HepG2 (cell line): ENCODE measurements around the gene CPXM2. TPM values are rescaled to one million over a fixed set of nuclear protein-coding genes. Genes with fewer than 3 reads are reported as not detected.

Experiments used
- ATAC-seq: fragments of 200-7000 bp; cut with Tn5 transposase; 3 replicates; pipeline ENCODE4 v1.9.1; 2020; ENCODE audit warnings: mild to moderate bottlenecking, moderate library complexity
- BruUV-seq: library from RNA; stranded (reverse); fragments of 400-500 nt; replicated peaks from 2 replicates; lab custom pipeline; 2021; lab: Mats Ljungman, UMichigan
- CTCF ChIA-PET: fragments of 300-600 bp; formaldehyde crosslinking; extraction: SDS; loops from one replicate; lab custom pipeline; 2021; ENCODE audit warnings: low total read pairs, inconsistent platforms, low intra/inter-chr PET ratio; lab: Yijun Ruan, JAX
- POLR2A ChIA-PET: fragments of 350-600 bp; sonication (Branson Sonifier 250); formaldehyde crosslinking; loops from one replicate; lab custom pipeline; 2020; ENCODE audit warnings: antibody characterized with exemption, inconsistent platforms; lab: Yijun Ruan, JAX
- DNase-seq: peaks from one replicate; pipeline ENCODE4 v3.0.0-alpha.2; 2015; ENCODE audit warnings: low spot score
- FAIRE-seq: peaks from 3 replicates; lab custom pipeline; 2011; peaks lifted over from hg19 to GRCh38; lab: Jason Lieb, UNC
- H2AFZ ChIP-seq: one replicate; pipeline ENCODE4 v1.6.1; 2011; ENCODE audit warnings: low read length, inconsistent platforms
- H3K27ac ChIP-seq: fragments of 300-600 bp; 3 replicates; pipeline ENCODE4 v1.8.0; 2011; ENCODE audit warnings: mixed run types, mild to moderate bottlenecking, mixed read lengths, low read length, inconsistent platforms; ENCODE audit not compliant: insufficient read depth; ENCODE audit errors: extremely low read length
- H3K27me3 ChIP-seq, 2 experiments: fragments of 200-600 bp in 1 of 2; 2 replicates in 1 of 2; 3 replicates in 1 of 2; pipeline versions ENCODE4 v1.6.0 to v1.8.0; 2011; ENCODE audit warnings: low read length in 2 of 2, mild to moderate bottlenecking in 2 of 2, moderate library complexity in 2 of 2, inconsistent platforms in 1 of 2; ENCODE audit not compliant: insufficient read depth in 2 of 2, control insufficient read depth in 1 of 2
- H3K36me3 ChIP-seq, 2 experiments: fragments of 200-600 bp in 1 of 2; replicated peaks in 1 of 2; 2 replicates in 1 of 2; 3 replicates in 1 of 2; pipeline versions ENCODE4 v1.5.1 to v1.8.0; 2011; ENCODE audit warnings: low read length in 2 of 2, inconsistent platforms in 1 of 2; ENCODE audit not compliant: insufficient read depth in 2 of 2, control insufficient read depth in 1 of 2
- H3K4me1 ChIP-seq: 2 replicates; pipeline ENCODE4 v1.5.1; 2012; ENCODE audit warnings: low read length, inconsistent platforms; ENCODE audit not compliant: insufficient read depth
- H3K4me2 ChIP-seq: 2 replicates; pipeline ENCODE4 v1.6.0; 2011; ENCODE audit warnings: low read depth, low read length, inconsistent platforms
- H3K4me3 ChIP-seq, 3 experiments: fragments of 200-600 bp in 1 of 3; sonication (generic), shearing (Covaris generic) in 1 of 3; replicated peaks in 1 of 3; 2 replicates each; pipeline ENCODE4 v1.5.1; 2011 to 2016; ENCODE audit warnings: low read length in 3 of 3, inconsistent platforms in 2 of 3, low read depth in 2 of 3, mild to moderate bottlenecking in 2 of 3, control low read depth in 1 of 3, mixed read lengths in 1 of 3; ENCODE audit not compliant: insufficient read depth in 1 of 3
- H3K79me2 ChIP-seq: one replicate; pipeline ENCODE4 v1.6.1; 2011; ENCODE audit warnings: low read length, inconsistent platforms; ENCODE audit not compliant: insufficient read depth
- H3K9ac ChIP-seq: 2 replicates; pipeline ENCODE4 v1.6.0; 2011; ENCODE audit warnings: mild to moderate bottlenecking, low read depth, low read length, inconsistent platforms; ENCODE audit not compliant: insufficient read depth
- H3K9me3 ChIP-seq: 2 replicates; pipeline ENCODE4 v1.5.1; 2012; ENCODE audit warnings: mild to moderate bottlenecking, low read length
- H4K20me1 ChIP-seq: 2 replicates; pipeline ENCODE4 v1.6.0; 2011; ENCODE audit warnings: inconsistent platforms, mild to moderate bottlenecking, low read length, moderate library complexity; ENCODE audit not compliant: insufficient read depth
- AKAP8 ChIP-seq: sonication (generic); formaldehyde crosslinking; IDR thresholded peaks from 2 replicates; pipeline ENCODE4 v1.5.1; 2020; ENCODE audit warnings: mild to moderate bottlenecking, missing genetic modification reagents
- CHD2 ChIP-seq: IDR thresholded peaks from 2 replicates; pipeline ENCODE4 v1.6.1; 2011; ENCODE audit warnings: low read depth, low read length, improper control_type of control experiment
- HNRNPLL ChIP-seq: fragments of 200-400 bp; formaldehyde crosslinking; IDR thresholded peaks from 2 replicates; pipeline ENCODE4 v1.6.1; 2017; ENCODE audit warnings: mild to moderate bottlenecking, low read depth, low read length; ENCODE audit not compliant: poor library complexity, severe bottlenecking
- KDM2A ChIP-seq: sonication (generic); formaldehyde crosslinking; IDR thresholded peaks from 2 replicates; pipeline ENCODE4 v1.4.0; 2020; ENCODE audit warnings: low read depth, missing genetic modification reagents, borderline replicate concordance
- MED8 ChIP-seq: sonication (generic); formaldehyde crosslinking; IDR thresholded peaks from 2 replicates; pipeline ENCODE4 v1.8.1; 2023; ENCODE audit warnings: mild to moderate bottlenecking, missing genetic modification reagents; ENCODE audit not compliant: insufficient replicate concordance
- NR0B2 ChIP-seq: sonication (generic); formaldehyde crosslinking; IDR thresholded peaks from 2 replicates; pipeline ENCODE4 v1.4.0; 2020; ENCODE audit warnings: mild to moderate bottlenecking, missing genetic modification reagents
- SRSF4 ChIP-seq: fragments of 200-400 bp; formaldehyde crosslinking; IDR thresholded peaks from one replicate; pipeline ENCODE4 v1.6.1; 2018; ENCODE audit warnings: mild to moderate bottlenecking, low read depth, low read length, moderate library complexity; ENCODE audit not compliant: poor library complexity, severe bottlenecking
- ZBTB2 ChIP-seq: sonication (generic); formaldehyde crosslinking; IDR thresholded peaks from 2 replicates; pipeline ENCODE4 v1.8.0; 2022; ENCODE audit warnings: low read depth, missing genetic modification reagents
- ZMYM2 ChIP-seq: sonication (generic); formaldehyde crosslinking; IDR thresholded peaks from 2 replicates; pipeline ENCODE4 v1.8.0; 2022; ENCODE audit warnings: mild to moderate bottlenecking, missing genetic modification reagents
- ZNF101 ChIP-seq: sonication (generic); formaldehyde crosslinking; IDR thresholded peaks from 2 replicates; pipeline ENCODE4 v1.4.0; 2020; ENCODE audit warnings: mild to moderate bottlenecking, low read depth, missing genetic modification reagents, borderline replicate concordance
- ZNF614 ChIP-seq: IDR thresholded peaks from 2 replicates; pipeline ENCODE4 v1.6.1; 2018; ENCODE audit warnings: missing biosample characterization, missing genetic modification reagents, inconsistent platforms, borderline replicate concordance
- ZNF768 ChIP-seq: sonication (generic); formaldehyde crosslinking; IDR thresholded peaks from 2 replicates; pipeline ENCODE4 v1.4.0; 2020; ENCODE audit warnings: missing genetic modification reagents
- WGBS: methylation state at CpG from one replicate; pipeline ENCODE4 v1.1.6; 2017; ENCODE audit warnings: low lambda C conversion rate; 5-methylcytosine and 5-hydroxymethylcytosine counted together
- in situ Hi-C: cut with HindIII; loops from 2 replicates; pipeline ENCODE4 v1.10.0; 2017; ENCODE audit warnings: low pct_unique_long_range_greater_than_20kb; ENCODE audit not compliant: extremely low pct_ligation_motif_present
- intact Hi-C: fragments of 100-400 bp; cut with micrococcal nuclease; formaldehyde crosslinking; loops from one replicate; pipeline ENCODE4 v1.10.0; 2022; ENCODE audit not compliant: unreplicated experiment
- polyA plus RNA-seq, 8 experiments: library from polyadenylated mRNA; depleted of rRNA in 3 of 8; stranded (reverse) in 7 of 8; unstranded in 1 of 8; fragments of >200 nt; fragmentation: Illumina TruSeq in 4 of 8; extraction: Trizol in 4 of 8; gene quantifications; 2 replicates each; pipeline versions ENCODE4 v1.2.1 to v1.2.3, GENCODE V29; 2011 to 2016; ENCODE audit warnings: low read depth in 4 of 8, missing spikeins in 1 of 8, mixed read lengths in 1 of 8; ENCODE audit not compliant: insufficient read depth in 1 of 8
- total RNA-seq, 5 experiments: library from RNA; depleted of rRNA; stranded (reverse); fragments of >200 nt; fragmentation: Illumina TruSeq; extraction: Trizol; gene quantifications; 2 replicates each; pipeline ENCODE4 v1.2.3, GENCODE V29; 2016; ENCODE audit warnings: low read depth in 1 of 5

The CPXM2 gene
- total and polyA plus RNA-seq, 2 of the 13 experiments (the other 11 are each of a cell fraction or from before 2014, with no cell fraction given), result 0.03 TPM; not detected in 1

DNA sequence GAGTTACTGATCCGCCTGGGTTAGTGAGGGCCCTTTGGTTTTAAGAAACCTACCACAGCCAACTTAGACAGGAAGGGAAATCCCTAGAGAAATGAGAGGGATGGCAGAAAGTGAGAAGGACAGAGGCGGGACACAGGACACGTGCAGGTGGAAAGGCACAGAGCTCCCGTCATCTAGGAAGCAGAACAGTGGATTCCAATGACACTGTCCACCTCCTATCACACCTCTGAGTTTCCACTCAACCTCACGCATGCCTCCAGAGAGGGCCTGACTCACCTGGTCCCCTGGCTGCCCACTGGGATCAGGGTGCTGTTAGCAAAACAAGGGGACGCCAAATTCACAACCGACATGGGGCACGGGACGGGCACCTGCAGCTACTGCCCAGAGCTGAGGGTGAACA lies 26.3 kb downstream of the CPXM2 start:
- H3K4me2 ChIP-seq, result no peak overlapping the region
- H2AFZ ChIP-seq, result no peak overlapping the region
- BruUV-seq, result no TSS peak
- intact Hi-C loops (no loop called here), in situ Hi-C loops (no loop called here)
- peaks cover 2 to 5% of the 10 kb centered on the region in 2 experiments; a peak in 2 of 5 replicates for H3K27me3 ChIP-seq
- CTCF ChIA-PET, result no interaction called here
- no peak overlapping the region for H3K9ac ChIP-seq
- no peaks in the 10 kb centered on the region for H3K9me3 ChIP-seq
- no peak overlapping the region for H3K27ac ChIP-seq
- H3K36me3 ChIP-seq, result no peaks in the 10 kb centered on the region
- FAIRE-seq, result no peak
- no peak overlapping the region for H3K4me3 ChIP-seq
- no peaks in the 10 kb centered on the region for H4K20me1 ChIP-seq
- ATAC-seq, result no peak
- H3K79me2 ChIP-seq, result no peaks in the 10 kb centered on the region
- peaks cover 9% of the 10 kb centered on the region for H3K4me1 ChIP-seq
- 63% methylated on average over 9 of the region's 9 CpGs for WGBS
- TF ChIP-seq SRSF4 (no peak), HNRNPLL (no peak), ZBTB2 (no peak), CHD2 (no peak), KDM2A (CRISPR knock-in tag) (no peak), MED8 (no peak), ZNF101 (CRISPR knock-in tag) (no peak), NR0B2 (no peak), ZNF768 (CRISPR knock-in tag) (no peak), AKAP8 (CRISPR knock-in tag) (no peak), ZMYM2 (CRISPR knock-in tag) (no peak), ZNF614 (CRISPR knock-in tag) (no peak)
- TF ChIP-seq, all 625 proteins: peak for 0
- no peak for DNase-seq
- POLR2A ChIA-PET, result no interaction called here
